SU-DHL-6 (cell line): Measurements from ENCODE around the gene DIPK1A.

Experiments
- H2AFZ ChIP-seq: fragments of 200-600 bp; sonication (generic); 2 replicates; pipeline ENCODE4 v1.6.1; 2014; ENCODE audit warnings: low read depth, mild to moderate bottlenecking, moderate library complexity, mixed read lengths, antibody characterized with exemption, low read length; ENCODE audit not compliant: severe bottlenecking
- H3F3A ChIP-seq: fragments of 200-600 bp; shearing (Covaris generic); 2 replicates; pipeline ENCODE4 v1.6.0; 2016; ENCODE audit warnings: antibody characterized with exemption, mild to moderate bottlenecking; ENCODE audit not compliant: insufficient read depth
- H3K27ac ChIP-seq: fragments of 200-600 bp; sonication (generic); 2 replicates; pipeline ENCODE4 v1.5.1; 2016; ENCODE audit warnings: low read depth, mild to moderate bottlenecking, low read length, moderate library complexity, mixed read lengths
- H3K27me3 ChIP-seq: fragments of 200-600 bp; sonication (generic), shearing (Covaris generic); 2 replicates; pipeline ENCODE4 v1.6.0; 2014; ENCODE audit warnings: mild to moderate bottlenecking, low read length
- H3K36me3 ChIP-seq: fragments of 200-600 bp; sonication (generic); 2 replicates; pipeline ENCODE4 v1.6.1; 2014; ENCODE audit warnings: mild to moderate bottlenecking, low read length, mixed read lengths
- H3K4me2 ChIP-seq: fragments of 300-600, 200-600 bp; shearing (Covaris generic), sonication (generic); 2 replicates; pipeline ENCODE4 v1.6.0; 2014; ENCODE audit warnings: low read length, low read depth, mild to moderate bottlenecking; ENCODE audit not compliant: poor library complexity, severe bottlenecking
- H3K4me3 ChIP-seq: fragments of 200-600 bp; sonication (generic); 2 replicates; pipeline ENCODE4 v1.5.1; 2014; ENCODE audit warnings: antibody characterized with exemption, low read length, mild to moderate bottlenecking, mixed read lengths; ENCODE audit not compliant: insufficient read depth, poor library complexity, severe bottlenecking
- H3K79me2 ChIP-seq: fragments of 200-600 bp; sonication (generic); 2 replicates; pipeline ENCODE4 v1.6.1; 2014; ENCODE audit warnings: mild to moderate bottlenecking, low read length, moderate library complexity; ENCODE audit not compliant: insufficient read depth
- H3K9ac ChIP-seq: fragments of 200-600 bp; sonication (generic); 2 replicates; pipeline ENCODE4 v1.7.0; 2014; ENCODE audit warnings: mild to moderate bottlenecking, low read length
- H3K9me2 ChIP-seq: fragments of 200-600 bp; sonication (generic); replicated peaks from 2 replicates; pipeline ENCODE4 v1.6.1; 2014; ENCODE audit warnings: low read length; ENCODE audit not compliant: insufficient read depth
- H3K9me3 ChIP-seq: fragments of 200-600 bp; sonication (generic); 2 replicates; pipeline ENCODE4 v1.6.1; 2014; ENCODE audit warnings: low read length, mixed read lengths; ENCODE audit not compliant: insufficient read depth
- H4K20me1 ChIP-seq: fragments of 200-600 bp; sonication (generic); 2 replicates; pipeline ENCODE4 v1.6.1; 2014; ENCODE audit warnings: low read depth, mild to moderate bottlenecking, antibody characterized with exemption, low read length, moderate library complexity, mixed read lengths
- EZH2phosphoT487 ChIP-seq: fragments of 200-600 bp; sonication (generic), shearing (Covaris generic); conservative IDR thresholded peaks from 2 replicates; pipeline ENCODE4 v1.6.1; 2018; ENCODE audit warnings: mild to moderate bottlenecking, antibody characterized with exemption, low read length, moderate library complexity, mixed read lengths
- TF ChIP-seq, protein P1 (sequence below): fragments of 200-600 bp; sonication (generic); IDR thresholded peaks from one replicate; pipeline ENCODE4 v1.5.1; 2017; ENCODE audit warnings: antibody characterized with exemption, mild to moderate bottlenecking, low read length, moderate library complexity; ENCODE audit not compliant: insufficient read depth, poor library complexity, severe bottlenecking

DIPK1A gene

GRCh38 chr1:93004566-93005251 lies 43.4 kb upstream of the DIPK1A start:
- no peak overlapping the region for H3K9ac ChIP-seq
- H2AFZ ChIP-seq, result no peak overlapping the region
- H3K9me3 ChIP-seq, result no peaks in the 10 kb centered on the region
- no peak overlapping the region for H3K4me3 ChIP-seq
- H3K4me2 ChIP-seq, result no peak overlapping the region
- TF ChIP-seq, protein P1, sequence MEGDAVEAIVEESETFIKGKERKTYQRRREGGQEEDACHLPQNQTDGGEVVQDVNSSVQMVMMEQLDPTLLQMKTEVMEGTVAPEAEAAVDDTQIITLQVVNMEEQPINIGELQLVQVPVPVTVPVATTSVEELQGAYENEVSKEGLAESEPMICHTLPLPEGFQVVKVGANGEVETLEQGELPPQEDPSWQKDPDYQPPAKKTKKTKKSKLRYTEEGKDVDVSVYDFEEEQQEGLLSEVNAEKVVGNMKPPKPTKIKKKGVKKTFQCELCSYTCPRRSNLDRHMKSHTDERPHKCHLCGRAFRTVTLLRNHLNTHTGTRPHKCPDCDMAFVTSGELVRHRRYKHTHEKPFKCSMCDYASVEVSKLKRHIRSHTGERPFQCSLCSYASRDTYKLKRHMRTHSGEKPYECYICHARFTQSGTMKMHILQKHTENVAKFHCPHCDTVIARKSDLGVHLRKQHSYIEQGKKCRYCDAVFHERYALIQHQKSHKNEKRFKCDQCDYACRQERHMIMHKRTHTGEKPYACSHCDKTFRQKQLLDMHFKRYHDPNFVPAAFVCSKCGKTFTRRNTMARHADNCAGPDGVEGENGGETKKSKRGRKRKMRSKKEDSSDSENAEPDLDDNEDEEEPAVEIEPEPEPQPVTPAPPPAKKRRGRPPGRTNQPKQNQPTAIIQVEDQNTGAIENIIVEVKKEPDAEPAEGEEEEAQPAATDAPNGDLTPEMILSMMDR, result no peak
- no peak for TF ChIP-seq EZH2phosphoT487
- no peak overlapping the region for H3K27ac ChIP-seq
- peaks cover 4% of the 10 kb centered on the region; the same call in 1 of the 2 replicates for H3F3A ChIP-seq
- H4K20me1 ChIP-seq, result no peaks in the 10 kb centered on the region
- no peaks in the 10 kb centered on the region for H3K36me3 ChIP-seq
- H3K79me2 ChIP-seq, result no peaks in the 10 kb centered on the region
- H3K9me2 ChIP-seq, result no peaks in the 10 kb centered on the region
- no peaks in the 10 kb centered on the region for H3K27me3 ChIP-seq

GRCh38 chr1:93003981-93004380 lies 42.7 kb upstream of the DIPK1A start:
- Histone ChIP-seq H3K9me2 (no peaks in the 10 kb centered on the region), H2AFZ (no peak overlapping the region)
- TF ChIP-seq, protein P1, result no peak
- TF ChIP-seq EZH2phosphoT487, result no peak

DNA sequence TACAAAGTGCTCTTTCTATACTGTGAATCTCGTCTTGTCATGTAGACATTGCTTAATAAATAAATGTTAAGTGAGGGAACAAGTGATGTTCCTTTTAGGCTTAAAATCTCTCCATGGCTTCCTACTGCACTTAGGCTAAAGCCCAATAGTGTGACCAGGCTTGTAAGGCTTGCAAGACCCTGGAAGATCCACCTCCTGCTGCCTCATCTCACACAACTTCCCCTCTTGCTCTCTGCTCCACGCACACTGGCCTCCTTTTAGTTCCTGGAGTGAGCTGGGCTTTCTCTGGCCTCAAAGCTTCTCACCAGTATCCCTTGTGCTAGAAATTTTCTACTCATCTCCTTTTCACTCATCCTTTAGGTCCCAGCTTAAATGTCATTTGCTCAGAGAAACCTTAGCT lies 41.5 kb upstream of the DIPK1A start:
- Histone ChIP-seq H3F3A (peaks cover 4% of the 10 kb centered on the region; the same call in 1 of the 2 replicates), H2AFZ (no peak overlapping the region), H3K9me3 (no peaks in the 10 kb centered on the region), H3K9me2 (no peaks in the 10 kb centered on the region), H3K79me2 (no peaks in the 10 kb centered on the region), H3K27me3 (no peaks in the 10 kb centered on the region), H3K4me3 (no peak overlapping the region), H3K9ac (no peak overlapping the region), H3K27ac (no peak overlapping the region), H3K36me3 (no peaks in the 10 kb centered on the region), H4K20me1 (no peaks in the 10 kb centered on the region), H3K4me2 (no peak overlapping the region)
- TF ChIP-seq EZH2phosphoT487, result no peak
- TF ChIP-seq, protein P1, result no peak

More at GRCh38 chr1:93003981-93004380, 42.7 kb upstream of the DIPK1A start:
- Histone ChIP-seq H3K36me3 (no peaks in the 10 kb centered on the region), H3F3A (peaks cover 4% of the 10 kb centered on the region; the same call in 1 of the 2 replicates), H4K20me1 (no peaks in the 10 kb centered on the region), H3K9me3 (no peaks in the 10 kb centered on the region), H3K9ac (no peak overlapping the region), H3K4me3 (no peak overlapping the region), H3K4me2 (no peak overlapping the region), H3K27ac (no peak overlapping the region), H3K79me2 (no peaks in the 10 kb centered on the region), H3K27me3 (no peaks in the 10 kb centered on the region)
